Middle frontal gyrus (tissue), 1 donor: ENCODE measurements around the gene PPFIBP1.
"Not testable (repeated sequence)": the region's sequence is repeated elsewhere in the genome, so short reads cannot be mapped to it uniquely, and the experiment has no call there.

Source experiments
- DNase-seq: peaks from one replicate; pipeline ENCODE4 v3.0.0-alpha.2; 2015; ENCODE audit warnings: low spot score; ENCODE audit errors: extremely low spot score

The PPFIBP1 gene

DNA sequence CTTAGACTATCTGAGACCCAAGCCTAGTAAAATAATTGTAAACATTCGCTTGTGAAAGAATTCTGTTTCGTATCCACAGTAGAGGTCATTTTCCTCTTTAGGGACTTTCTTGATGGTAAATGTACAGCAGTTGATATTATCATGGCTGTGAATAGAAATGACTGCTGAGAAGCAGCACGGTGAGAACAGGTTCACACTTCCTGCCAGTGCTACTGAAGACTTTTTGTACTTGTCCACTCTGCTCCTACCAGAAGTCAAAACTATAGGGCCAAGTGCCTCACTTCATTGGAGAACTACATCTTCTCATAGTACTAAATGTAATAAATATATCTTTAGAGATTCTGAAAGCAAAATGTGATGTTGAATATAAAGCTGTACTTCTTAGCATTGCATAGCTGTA lies 131.5 kb downstream of the PPFIBP1 start:
- not testable (repeated sequence) for DNase-seq

DNA sequence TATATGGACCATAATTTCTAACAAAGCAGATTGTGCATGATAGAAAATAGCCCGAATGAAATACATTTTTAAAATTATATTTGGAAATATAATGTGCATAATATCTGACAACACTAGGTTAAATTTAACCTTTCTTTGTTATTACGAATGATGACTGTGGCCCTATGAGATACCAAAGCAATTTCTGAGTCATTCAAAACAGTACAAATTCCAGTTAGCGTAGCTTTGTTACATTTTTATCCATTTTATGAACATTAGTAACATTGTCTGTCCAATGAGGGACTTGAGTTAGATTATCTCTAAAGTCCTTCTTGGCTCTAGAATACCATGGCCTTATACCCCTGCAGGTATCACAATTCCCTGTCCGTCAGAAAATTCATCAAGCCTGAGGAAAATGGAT lies 133.3 kb downstream of the PPFIBP1 start:
- DNase-seq, result no peak

DNA sequence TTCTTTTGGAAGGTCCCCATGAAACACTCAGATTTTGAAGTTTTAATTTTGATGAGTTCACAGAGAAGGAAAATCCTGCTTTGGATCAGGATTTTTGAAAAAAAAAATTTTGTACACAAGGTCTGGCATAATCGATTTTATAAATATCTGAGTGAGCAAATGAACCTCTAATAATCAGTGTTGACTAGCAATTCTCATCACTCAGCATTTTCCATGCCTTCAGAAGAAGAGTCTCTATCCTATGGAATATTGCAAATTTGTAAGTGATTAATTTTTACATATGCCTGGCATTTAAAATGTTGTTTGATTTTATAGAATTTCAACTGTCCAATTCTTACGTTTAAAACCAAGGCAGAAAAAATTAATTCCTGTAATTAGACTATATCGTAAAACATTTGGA lies 141.7 kb downstream of the PPFIBP1 start:
- no peak for DNase-seq

DNA sequence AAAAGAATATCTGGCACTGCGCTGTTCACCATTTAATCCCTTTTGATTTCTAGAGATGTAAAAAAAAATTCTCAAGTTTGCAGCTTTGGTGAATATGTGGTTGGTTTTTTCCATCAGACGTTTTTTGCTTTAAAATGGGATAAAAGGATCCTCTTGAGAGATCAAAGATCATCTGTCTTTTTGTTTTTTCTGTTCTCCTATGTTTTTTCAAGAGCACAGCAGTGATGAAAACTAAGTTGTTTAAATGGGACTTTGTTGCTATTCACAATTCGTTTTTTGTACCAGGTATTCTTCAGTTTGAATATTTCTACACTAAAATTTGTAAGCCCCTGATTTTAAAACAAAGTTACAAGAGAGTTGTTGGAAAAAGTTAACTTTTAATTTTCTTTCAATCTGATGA lies 142.5 kb downstream of the PPFIBP1 start:
- no peak for DNase-seq

DNA sequence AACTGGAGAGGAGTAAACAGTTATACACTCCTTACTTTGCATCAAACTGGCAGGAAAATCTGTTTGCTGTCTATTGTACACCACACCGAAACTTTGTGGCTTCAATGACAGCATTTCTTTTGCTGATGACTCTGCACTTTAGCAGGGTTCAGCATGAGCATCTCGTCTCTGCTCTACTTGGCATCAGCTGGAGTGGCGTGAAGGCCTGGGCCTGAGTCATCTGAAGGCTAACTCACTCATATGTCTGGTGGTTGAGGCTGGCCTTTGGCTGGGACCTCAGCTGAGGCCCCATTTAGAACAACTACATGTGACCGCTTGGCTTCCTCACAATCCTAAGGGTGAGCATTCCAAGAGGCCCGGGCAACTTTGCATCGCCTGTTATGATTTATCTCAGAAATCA lies 143.5 kb downstream of the PPFIBP1 start:
- DNase-seq, result no peak

DNA sequence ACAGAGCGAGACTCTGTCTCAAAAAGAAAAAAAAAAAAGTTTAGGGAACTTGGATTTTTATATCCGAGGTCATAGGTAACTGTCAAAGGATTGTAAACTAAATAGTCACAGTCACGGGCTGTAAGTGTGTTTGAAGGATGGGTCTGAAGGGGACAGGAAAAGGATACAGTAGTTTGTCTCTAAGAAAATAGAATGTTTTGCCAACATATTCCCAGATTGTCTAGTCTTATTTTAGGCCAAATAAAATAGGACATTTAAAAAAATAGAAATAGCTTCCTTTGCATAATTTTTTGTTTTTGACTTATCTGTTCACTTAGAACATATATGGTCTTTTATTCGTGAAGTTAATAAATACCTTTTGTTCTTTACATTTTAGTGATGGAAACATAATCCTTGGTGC lies 148.0 kb downstream of the PPFIBP1 start:
- no peak for DNase-seq

DNA sequence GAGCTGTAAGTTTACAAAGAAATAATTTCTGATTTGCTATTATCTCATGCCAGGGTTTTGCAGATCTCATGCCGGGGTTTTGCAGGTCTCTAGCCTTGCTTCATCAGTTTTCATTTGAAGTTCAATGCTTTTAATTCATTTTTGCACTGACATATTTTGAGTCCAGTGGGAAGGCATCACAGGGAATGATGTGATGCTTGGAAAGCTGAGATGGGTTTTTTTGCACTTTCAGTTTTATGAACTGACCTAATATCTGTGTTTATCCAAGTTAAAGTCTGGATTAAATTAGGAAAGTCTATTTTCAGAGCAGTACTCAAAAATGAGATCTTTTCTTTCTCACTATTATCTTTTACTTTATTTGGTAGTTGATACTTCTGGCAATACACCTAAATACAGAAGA lies 148.6 kb downstream of the PPFIBP1 start:
- DNase-seq, result no peak

DNA sequence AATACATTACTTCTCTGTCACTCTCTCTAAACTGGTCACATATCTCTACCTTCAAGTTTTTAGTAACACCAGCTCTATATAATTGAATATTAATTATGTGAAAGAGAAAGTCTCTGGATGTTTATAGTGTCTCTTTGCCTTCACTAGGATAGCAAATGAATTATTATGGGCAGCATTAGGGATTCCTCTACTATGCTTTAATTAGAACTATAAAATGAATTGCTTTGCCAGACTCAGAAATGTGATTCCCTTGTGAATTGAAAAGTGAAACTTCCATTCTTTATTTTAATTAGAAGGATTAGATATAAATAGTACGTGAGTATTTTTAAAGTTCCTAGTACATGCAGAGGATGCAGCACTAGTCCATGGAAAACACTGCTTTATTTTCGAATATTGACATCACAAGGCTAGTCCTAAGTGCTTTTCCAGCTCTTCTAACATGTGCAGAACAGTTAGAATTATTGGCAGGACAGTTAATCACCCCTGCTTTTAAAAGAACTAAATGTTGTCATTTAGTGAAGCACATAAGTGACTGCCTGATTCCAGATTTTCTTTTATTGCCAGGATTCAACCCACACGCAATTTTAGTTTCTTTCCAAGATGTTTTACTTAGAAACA lies 149.2 kb downstream of the PPFIBP1 start:
- no peak for DNase-seq

DNA sequence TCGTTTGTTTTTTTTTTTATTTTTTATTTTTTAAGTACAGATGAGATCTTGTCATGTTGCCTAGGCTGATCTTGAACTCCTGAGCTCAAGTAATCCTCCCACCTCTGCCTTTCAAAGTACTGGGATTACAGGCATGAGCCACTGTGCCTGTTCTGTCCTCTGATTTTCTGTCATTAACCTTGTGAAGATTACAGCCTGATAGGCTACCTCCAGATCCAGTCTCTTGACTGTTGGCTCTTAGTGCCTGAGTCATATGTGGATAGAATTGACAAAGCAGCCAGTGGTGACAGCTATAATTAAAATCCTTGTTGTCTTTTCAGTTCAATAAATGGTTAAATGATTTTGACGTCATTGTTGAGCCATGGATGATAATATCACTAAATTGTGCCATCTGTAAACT lies 151.0 kb downstream of the PPFIBP1 start:
- DNase-seq, result no peak

DNA sequence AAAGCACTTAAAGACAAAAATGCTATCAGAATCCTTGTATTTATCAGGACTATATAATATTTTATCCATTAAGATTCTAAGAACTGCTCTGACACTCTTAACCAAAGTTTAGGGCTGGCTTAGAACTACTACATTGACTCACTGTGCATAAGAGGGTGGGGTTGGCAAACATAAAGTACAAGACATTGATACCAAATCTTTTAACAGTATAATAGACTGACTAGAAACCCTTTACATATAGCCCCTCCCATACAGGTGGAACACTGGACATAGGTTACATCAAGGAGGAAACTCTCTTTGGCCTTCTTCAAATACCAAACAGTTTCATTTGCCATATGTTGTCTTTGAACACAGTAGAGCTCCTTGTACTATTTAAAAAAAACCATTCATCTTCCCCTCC lies 156.6 kb downstream of the PPFIBP1 start:
- DNase-seq, result no peak

DNA sequence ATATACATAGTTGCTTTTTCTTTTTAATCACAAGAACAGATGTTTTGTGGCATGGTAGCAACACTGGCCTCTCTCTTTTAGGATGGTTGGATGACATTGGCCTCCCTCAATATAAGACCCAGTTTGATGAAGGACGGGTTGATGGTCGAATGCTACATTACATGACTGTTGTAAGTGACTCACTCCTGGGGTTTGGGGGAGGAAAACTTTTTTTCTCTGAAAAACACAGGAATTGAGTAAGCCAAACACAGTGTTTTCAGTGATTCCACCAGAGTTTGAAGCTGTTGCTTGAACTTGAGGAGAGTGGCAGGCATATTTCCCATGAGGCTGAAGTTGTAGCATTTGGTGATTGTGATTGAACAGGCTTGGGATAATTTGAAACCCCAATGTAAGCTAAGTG lies 158.5 kb downstream of the PPFIBP1 start:
- no peak for DNase-seq

DNA sequence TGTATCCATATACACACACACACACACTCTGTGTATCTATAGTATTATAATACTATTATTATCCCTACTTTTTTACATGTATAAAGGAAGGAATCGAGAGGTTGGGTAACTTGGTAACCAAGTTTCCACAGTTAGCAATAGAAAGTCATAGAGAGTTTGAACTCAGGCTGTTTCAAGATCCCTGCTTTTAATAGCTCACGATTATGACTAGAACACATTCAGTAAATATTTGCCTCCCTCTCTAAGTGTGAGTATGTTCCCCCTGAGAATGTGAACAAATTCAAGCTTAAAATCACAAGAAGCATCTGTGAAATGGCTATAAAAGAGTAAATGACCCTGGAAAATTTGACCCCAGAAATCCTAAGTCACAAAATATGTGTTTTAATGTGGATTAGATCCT lies 161.3 kb downstream of the PPFIBP1 start:
- DNase-seq, result no peak

DNA sequence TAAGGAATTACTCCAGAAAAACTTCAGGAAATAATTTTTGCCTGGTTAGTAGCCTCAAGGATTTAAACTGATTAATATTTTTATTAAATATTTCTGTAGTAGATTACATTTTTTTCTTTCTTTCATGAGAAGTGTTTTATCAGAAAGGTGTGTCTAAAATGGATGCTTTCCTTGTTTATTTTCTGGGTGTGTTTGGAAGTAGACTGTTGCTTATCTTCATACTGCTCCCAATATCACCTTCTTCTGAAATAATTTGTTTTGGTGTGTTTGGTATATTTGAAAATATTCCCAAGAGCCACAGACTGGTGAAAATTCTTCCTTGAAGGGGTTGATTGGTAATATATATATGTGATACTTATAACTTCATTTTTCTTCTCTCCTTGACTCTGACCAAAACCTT lies 162.1 kb downstream of the PPFIBP1 start:
- no peak for DNase-seq

DNA sequence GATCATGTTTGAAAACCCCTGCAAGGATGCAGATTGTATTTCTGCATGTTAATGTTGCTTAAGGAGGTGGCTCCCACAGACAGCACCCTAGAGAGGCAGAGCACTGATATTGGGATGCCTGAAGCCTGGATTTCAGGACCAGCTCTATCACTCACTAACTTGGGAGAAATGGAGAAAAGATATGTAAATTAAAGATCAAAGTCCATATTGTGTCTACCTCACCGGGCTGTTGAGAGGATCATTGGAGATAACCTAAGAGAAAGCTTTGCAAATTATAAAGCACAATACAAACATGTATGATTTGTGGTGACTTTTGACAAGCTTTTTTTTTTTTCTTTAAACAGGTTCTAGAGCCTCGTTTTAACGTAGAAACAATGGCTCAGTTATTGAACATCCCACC lies 164.7 kb downstream of the PPFIBP1 start:
- no peak for DNase-seq

DNA sequence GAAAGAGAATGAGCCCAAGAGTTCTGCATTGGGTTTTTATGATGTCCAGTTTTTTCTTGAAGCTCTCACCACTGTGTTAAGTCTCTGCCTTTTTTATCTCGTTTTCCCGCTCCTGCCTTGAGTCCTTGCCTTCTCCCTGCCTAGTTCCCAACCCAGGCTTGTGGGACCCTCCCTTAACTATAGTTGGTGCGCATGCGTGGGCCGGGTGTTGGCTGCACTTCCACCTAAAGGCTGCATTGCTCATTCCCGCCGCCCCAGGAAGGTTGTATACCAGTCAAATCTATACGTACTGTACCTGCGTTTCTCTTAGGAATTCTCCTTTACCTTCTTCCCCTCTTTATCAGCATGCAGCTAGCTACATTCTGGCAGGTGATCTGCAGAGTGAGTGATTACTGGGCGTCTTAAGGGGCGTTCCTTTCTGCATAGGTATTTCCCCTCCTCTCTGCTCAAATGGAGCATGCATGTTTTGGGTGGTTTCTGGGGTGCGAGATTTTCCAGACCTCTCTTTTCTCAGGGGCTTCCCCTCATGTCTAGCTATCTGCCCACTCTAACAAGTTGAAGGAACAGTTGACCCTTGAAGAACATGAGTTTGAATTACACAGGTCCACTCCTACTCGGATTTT lies 165.7 kb downstream of the PPFIBP1 start:
- no peak for DNase-seq

DNA sequence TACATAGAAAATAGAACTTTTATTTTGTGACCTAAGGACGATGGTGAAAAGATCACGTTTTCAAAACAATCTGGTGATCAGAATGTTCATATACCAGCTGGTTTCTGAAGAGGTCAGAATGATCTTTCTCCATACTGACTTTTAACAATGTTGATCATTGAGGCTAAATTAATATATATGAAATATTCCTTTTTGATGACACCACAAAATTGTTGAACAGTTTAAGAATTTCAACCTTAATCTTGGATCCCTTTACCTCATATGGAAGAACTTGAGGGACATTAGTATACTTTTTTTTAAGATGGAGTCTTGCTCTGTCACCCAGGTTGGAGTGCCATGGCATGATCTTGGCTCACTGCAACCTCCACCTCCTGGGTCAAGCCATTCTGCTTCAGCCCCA lies 169.4 kb downstream of the PPFIBP1 start:
- DNase-seq, result no peak

DNA sequence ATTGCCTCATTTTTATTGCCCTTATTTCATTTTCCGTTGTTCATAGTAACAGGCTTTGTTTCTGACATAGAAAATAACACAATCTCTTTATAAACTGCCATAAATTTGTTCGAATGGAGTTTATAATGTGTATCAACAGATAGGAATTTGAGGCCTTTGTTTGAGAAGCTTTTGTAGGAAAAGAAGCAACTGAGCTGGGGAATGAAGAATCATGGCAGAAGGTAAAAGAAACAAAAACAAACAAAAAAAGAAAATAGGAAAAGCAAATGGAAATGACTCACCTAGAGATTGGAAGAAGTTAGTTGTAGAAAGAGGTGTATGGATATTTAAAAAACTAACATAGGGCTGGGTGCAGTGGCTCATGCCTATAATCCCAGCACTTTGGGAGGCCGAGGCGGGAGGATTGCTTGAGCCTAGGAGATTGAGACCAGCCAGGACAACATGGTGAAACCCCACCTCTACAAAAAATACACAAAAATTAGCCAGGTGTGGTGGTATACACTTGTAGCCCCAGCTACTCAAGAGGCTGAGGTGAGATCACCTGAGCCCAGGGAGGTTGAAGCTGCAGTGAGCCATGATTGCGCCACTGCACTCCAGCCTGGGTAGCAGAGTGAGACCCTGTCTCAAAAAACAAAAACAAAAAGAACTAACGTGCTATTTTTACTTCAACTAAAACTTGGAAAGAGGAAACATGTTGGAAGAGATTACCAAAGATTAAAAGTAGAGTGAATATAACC lies 171.7 kb downstream of the PPFIBP1 start:
- no peak for DNase-seq

DNA sequence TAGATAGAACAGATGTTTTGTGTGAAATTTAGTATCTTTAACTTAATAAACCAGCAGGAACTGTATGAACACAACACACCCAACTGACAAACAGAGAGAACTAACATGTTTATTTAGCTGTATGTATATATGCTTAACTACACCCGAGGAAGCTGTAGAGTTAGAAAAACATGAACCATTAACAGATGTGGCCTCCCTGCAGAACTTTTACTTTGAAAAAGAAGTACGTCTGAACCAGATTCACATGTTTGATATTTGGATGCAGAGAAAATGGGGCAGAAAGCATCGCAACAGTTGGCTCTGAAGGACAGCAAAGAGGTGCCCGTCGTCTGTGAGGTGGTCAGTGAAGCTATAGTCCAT lies 172.3 kb downstream of the PPFIBP1 start, which contains the start of gene REP15:
REP15 (plus strand) TSS at position 155 of the 360 bp plus-strand sequence; CDS start at position 271, 116 bp downstream.
- no peak for DNase-seq

DNA sequence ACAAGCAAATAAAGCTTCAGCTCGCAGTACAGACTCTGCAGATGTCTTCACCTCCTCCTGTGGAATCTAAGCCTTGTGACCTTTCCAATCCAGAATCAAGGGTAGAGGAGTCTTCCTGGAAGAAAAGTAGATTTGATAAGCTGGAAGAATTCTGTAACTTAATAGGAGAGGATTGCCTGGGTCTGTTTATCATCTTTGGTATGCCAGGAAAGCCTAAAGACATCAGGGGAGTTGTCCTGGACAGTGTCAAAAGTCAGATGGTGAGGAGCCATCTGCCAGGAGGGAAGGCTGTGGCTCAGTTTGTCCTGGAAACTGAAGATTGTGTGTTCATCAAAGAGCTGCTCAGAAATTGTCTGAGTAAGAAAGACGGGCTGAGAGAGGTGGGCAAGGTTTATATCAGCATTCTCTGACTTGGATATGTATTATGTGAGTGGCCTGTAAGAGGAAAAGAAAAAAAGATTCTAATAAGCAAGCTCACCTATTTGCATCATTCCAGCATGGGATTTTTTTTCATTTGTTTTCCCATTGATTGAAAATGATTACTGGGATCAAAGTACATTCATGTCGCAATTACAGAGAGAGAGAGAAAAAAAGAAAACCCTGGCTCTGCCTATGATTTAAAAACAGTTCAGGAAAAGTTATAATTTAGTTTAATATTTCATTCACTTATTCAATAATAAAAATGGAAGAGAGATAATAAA lies 173.0 kb downstream of the PPFIBP1 start:
- no peak for DNase-seq

DNA sequence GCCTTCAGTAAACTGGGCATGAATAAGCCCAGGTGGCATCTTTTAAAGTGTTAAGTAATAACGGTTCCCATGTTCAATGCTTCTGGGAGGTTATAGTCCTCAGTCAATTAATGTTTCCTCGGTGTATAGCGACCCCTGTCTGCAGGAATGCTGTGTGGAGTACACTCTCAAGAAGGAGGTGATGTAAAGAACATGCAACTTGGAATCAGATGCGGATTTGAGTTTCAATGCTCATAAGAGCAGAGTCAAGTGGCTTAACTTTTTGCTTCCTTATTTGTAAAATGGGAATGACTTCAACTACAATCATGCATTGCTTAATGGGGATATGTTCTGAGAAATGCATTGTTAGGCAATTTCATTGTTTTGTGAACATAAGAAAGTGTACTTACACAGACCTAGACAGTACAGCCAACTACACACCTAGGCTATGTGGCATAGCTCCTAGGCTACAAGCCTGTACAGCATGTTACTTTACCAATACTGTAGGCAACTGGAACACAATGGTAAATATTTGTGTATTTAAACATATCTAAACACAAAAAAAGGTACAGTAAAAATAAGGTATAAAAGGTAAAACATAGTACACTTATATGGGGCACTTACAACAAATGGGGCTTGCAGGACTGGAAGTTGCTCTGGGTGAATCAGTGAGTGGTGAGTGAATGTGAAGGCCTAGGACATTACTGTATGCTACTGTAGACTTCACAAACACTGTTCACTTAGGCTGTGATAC lies 179.9 kb downstream of the PPFIBP1 start:
- DNase-seq, result peak; percentile 13

DNA sequence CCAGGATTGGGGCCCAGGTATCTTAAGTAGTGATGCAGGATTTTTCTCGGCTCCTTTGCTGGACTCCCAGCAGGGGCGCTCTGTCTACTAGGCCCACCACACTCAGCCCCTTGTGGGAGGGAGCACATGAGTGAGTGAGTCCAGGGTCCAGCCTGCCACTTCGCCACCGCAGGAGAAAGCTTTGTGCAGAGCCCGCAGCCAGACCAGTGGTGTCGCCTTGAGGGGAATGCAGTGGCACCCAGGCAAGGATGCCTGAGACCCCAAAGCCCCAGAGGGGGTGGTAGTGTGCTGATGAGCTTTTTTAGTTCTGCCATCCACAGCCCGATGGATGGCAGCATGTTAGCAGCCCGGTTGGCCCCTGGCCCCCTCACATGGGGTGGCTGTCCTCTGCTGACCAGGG lies 181.3 kb downstream of the PPFIBP1 start:
- DNase-seq, result no peak

DNA sequence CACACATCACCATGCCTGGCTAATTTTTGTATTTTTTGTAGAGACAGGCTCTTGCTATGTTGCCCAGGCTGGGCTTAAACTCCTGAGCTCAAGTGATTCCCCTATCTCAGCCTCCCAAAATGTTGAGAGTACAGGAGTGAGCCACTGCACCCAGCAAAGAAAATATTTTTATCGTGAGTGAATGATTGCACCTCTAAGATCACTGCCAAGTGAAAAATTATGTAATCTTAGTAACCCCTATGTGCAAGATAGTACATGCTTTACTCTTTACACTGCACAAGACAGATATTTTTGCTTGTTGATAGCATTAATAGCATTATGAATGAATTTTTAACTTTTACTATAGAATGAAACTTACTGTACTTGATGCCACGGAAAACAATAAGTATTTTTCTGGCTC lies 183.2 kb downstream of the PPFIBP1 start:
- DNase-seq, result no peak
